22Rv1 (cell line): ENCODE data around the gene CERCAM.

Experiments
- H3K27ac ChIP-seq: fragments of 450-650 bp; 2 replicates; pipeline ENCODE4 v1.5.1; 2017
- CTCF ChIP-seq: fragments of 450-650 bp; IDR thresholded peaks from 2 replicates; pipeline ENCODE4 v1.5.1; 2017; ENCODE audit warnings: mild to moderate bottlenecking
- ZFX ChIP-seq: fragments of 450-650 bp; IDR thresholded peaks from 2 replicates; pipeline ENCODE4 v1.6.1; 2017; ENCODE audit warnings: antibody characterized with exemption, borderline replicate concordance

Gene CERCAM

GRCh38 chr9:128420651-128421481 lies at the start of gene CERCAM:
TSS of gene CERCAM (plus strand) at chr9:128420857. CDS start at chr9:128420878, 21 bp downstream.
- peak within 1 kb of the TSS; percentile 47 for H3K27ac ChIP-seq
- no peak for TF ChIP-seq ZFX
- no peak for TF ChIP-seq CTCF

GRCh38 chr9:128371630-128372117 lies 49.0 kb upstream of the CERCAM start:
- no peak for TF ChIP-seq CTCF
- no peak for TF ChIP-seq ZFX
- peak overlapping the region; percentile 65 for H3K27ac ChIP-seq

DNA sequence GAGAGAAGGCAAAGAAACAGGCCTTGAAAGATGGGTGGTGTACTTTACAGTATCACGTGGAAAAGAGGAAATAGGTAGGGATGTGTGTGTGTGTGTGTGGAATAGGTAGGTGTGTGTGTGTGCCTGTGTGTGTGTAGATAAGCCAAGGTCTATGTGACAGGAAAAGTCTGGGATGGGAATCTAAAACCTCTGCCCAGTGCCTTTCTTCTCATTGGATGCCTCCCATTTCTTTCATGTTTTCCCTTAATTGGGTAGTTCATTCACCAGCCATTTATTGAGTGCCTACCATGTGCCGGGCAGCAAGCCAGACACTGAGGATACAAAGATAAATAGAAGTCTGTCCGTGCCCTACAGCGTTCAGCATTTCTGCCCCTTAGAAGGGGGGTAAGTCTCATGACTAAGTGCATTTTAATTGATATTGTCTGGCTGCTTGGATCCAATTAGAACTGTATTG lies 48.4 kb upstream of the CERCAM start:
- peak overlapping the region; percentile 65; the same call in 1 of the 2 replicates for H3K27ac ChIP-seq
- TF ChIP-seq ZFX (no peak), CTCF (no peak)

DNA sequence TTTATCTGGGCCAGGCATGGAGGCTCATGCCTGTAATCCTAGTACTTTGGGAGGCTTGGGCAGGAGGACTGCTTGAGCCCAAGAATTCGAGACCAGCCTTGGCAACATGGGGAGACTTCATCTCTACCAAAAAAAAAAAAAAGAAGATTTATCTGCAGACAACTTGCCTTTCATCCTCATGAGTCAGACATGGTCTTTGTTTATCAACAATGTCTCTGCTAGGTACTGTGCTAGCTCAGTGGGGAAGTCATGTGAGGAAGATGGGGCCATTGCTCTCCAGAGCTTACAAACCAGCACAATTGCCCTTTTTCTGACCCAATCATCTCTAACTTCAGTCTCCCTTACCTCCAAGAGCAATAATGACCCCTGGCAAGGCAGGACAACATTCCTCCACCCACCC lies 47.9 kb upstream of the CERCAM start:
- no peak overlapping the region for H3K27ac ChIP-seq
- TF ChIP-seq CTCF (no peak), ZFX (no peak)

- no peak for TF ChIP-seq ZFX
- TF ChIP-seq CTCF: no peak
- H3K27ac ChIP-seq: no peak overlapping the region
Observed at GRCh38 chr9:128374221-128374675, 46.4 kb upstream of the CERCAM start.

DNA sequence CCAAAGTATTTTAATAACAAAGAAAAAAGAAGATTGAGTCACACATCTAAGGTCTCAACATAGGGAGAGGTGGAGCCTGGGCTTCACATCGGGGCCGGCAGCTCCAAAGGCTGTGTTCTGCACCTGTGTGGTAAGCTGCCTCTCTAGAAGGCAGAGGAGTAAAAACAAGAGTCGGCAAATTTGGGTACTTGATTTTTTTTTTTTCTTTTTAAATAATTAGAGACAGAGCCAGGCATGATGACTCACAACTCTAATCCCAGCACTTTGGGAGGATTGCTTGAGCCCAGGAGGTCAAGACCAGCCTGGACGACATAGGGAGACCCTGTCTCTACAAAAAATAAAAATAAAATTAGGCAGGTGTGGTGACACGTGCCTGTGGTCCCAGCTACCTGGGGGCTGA lies 44.8 kb upstream of the CERCAM start:
- H3K27ac ChIP-seq: no peak overlapping the region
- no peak for TF ChIP-seq ZFX
- no peak for TF ChIP-seq CTCF

GRCh38 chr9:128382261-128382660 lies 38.4 kb upstream of the CERCAM start:
- H3K27ac ChIP-seq: no peak overlapping the region
- TF ChIP-seq ZFX (no peak), CTCF (no peak)
